Fibroblast of lung (primary cell): ENCODE results near the gene E2F1. TPM values are rescaled to one million over a fixed set of nuclear protein-coding genes. Genes with fewer than 3 reads are reported as not detected.

Experiments
- DNase-seq, 2 donors: peaks; one replicate each; pipeline versions ENCODE4 v3.0.0 to v3.0.0-alpha.2; 2010; ENCODE audit warnings: low read depth in 2 of 2
- H2AFZ ChIP-seq: 2 replicates; pipeline ENCODE4 v1.5.1; 2012; ENCODE audit warnings: low read length, control low read depth, inconsistent platforms
- H3K27ac ChIP-seq: 2 replicates; pipeline ENCODE4 v1.5.1; 2011; ENCODE audit warnings: low read length, control low read depth; ENCODE audit not compliant: insufficient read depth
- H3K27me3 ChIP-seq: 2 replicates; pipeline ENCODE4 v1.5.1; 2011; ENCODE audit warnings: mild to moderate bottlenecking, low read length; ENCODE audit not compliant: control insufficient read depth, insufficient read depth
- H3K36me3 ChIP-seq: 2 replicates; pipeline ENCODE4 v1.5.1; 2011; ENCODE audit warnings: low read length; ENCODE audit not compliant: control insufficient read depth, insufficient read depth
- H3K4me1 ChIP-seq: 2 replicates; pipeline ENCODE4 v1.5.1; 2011; ENCODE audit warnings: low read length; ENCODE audit not compliant: control insufficient read depth, insufficient read depth; ENCODE audit errors: extremely low read depth
- H3K4me2 ChIP-seq: 2 replicates; pipeline ENCODE4 v1.5.1; 2011; ENCODE audit warnings: low read length, control low read depth; ENCODE audit not compliant: insufficient read depth; ENCODE audit errors: extremely low read depth
- H3K4me3 ChIP-seq, 4 experiments: fragments of 200-600 bp in 1 of 4; sonication (generic) in 1 of 4; replicated peaks in 1 of 4; 2 replicates each; pipeline ENCODE4 v1.5.1; 2011 to 2016; ENCODE audit warnings: low read length in 4 of 4, low read depth in 3 of 4, mild to moderate bottlenecking in 3 of 4, control low read depth in 2 of 4, inconsistent platforms in 1 of 4, mixed read lengths in 1 of 4; ENCODE audit not compliant: insufficient read depth in 1 of 4; ENCODE audit errors: control extremely low read depth in 1 of 4
- H3K79me2 ChIP-seq: 2 replicates; pipeline ENCODE4 v1.5.1; 2012; ENCODE audit warnings: mild to moderate bottlenecking, low read length, inconsistent platforms; ENCODE audit not compliant: control insufficient read depth, insufficient read depth
- H3K9ac ChIP-seq: 2 replicates; pipeline ENCODE4 v1.5.1; 2011; ENCODE audit warnings: mild to moderate bottlenecking, low read length, control low read depth; ENCODE audit not compliant: insufficient read depth
- H3K9me3 ChIP-seq: 2 replicates; pipeline ENCODE4 v1.5.1; 2012; ENCODE audit warnings: low read depth, low read length; ENCODE audit not compliant: control insufficient read depth, insufficient read depth
- H4K20me1 ChIP-seq: 2 replicates; pipeline ENCODE4 v1.5.1; 2011; ENCODE audit warnings: low read length; ENCODE audit not compliant: control insufficient read depth, insufficient read depth; ENCODE audit errors: extremely low read depth
- CTCF ChIP-seq, 2 donors: IDR thresholded peaks in 1 of 2; conservative IDR thresholded peaks in 1 of 2; 1 replicate in 1 of 2; 2 replicates in 1 of 2; pipeline ENCODE4 v1.5.1; 2011 to 2012; ENCODE audit warnings: low read length in 2 of 2, control low read depth in 1 of 2, inconsistent platforms in 1 of 2, low read depth in 1 of 2, mild to moderate bottlenecking in 1 of 2
- EZH2 ChIP-seq: IDR thresholded peaks from 2 replicates; pipeline ENCODE4 v1.5.1; 2012; ENCODE audit warnings: low read length, control low read depth, mild to moderate bottlenecking; ENCODE audit errors: missing control alignments
- polyA plus RNA-seq, 2 donors: library from polyadenylated mRNA; depleted of rRNA in 1 of 2; stranded (reverse) in 1 of 2; unstranded in 1 of 2; fragments of >200 nt; gene quantifications; 2 replicates each; pipeline ENCODE4 v1.2.1, GENCODE V29; 2011 to 2012; ENCODE audit warnings: missing spikeins in 1 of 2
- total RNA-seq: library from RNA; depleted of rRNA; stranded (reverse); fragments of >200 nt; gene quantifications from 2 replicates; pipeline ENCODE4 v1.2.1, GENCODE V29; 2014

The E2F1 gene
- total and polyA plus RNA-seq, 2 donors (not counting 1 experiment from before 2014, with no cell fraction given), result 2.1 to 3.5 TPM

DNA sequence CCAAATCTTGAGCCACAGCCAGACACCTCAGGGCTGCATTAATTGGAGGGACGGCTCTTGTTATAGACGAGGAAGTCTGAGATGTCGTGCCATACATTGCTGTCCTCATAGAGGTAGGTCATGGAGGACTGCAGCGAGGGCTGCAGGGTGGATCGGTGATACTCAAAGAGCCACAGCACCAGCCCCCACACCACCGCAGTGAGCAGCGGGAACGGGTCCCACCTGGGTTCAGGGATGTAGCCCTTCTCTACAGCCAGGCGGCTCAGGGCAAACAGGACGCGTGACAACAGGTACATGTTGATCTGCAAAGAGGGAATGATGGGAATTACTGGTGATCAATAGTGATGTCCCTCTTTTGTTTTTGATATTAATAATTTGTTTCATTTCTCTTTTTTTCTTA is 21.5 kb upstream of the E2F1 start:
- Histone ChIP-seq H3K27me3 (no peaks in the 10 kb centered on the region), H3K36me3 (no peaks in the 10 kb centered on the region)

DNA sequence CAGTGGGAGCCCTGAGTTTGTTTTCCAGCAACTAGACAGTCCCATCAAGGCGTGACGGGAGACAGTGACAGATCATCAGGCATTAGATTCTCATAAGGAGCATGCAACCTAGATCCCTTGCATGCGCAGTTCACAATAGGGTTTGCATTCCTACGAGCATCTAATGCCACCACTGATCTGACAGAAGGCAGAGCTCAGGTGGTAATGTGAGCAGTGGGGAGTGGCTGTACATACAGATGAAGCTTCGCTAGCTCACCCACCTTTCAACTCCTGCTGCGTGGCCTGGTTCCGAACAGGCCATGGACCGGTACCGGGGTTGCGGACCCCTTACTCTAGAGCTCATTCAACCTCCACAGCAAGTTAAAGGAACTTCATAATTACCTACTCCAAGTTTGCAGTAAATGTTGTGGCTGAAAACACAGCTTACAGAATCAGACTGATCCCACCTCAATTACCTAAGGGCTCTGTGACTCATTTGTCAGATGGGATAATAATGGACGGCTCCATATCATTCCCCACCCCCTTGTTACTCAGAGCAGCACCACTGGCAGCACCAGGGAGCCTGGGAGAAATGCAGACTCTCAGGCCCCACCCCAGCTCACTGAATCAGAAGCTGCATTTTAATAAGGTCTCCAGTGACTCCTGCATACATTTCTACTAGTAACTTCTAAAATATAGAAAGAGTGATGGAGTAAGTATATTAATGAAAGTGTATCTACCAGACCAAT is 18.2 kb upstream of the E2F1 start:
- TF ChIP-seq CTCF (conservative IDR thresholded peaks at IDR 0.05 in 1 of 2, IDR thresholded peaks at IDR 0.05 in 1 of 2; ENCODE audit: low read depth in 1 of 2, low read length in 2 of 2) (no peak), EZH2 (no peak)
- no peaks in the 10 kb centered on the region for H3K9me3 ChIP-seq
- H3K4me2 ChIP-seq, result no peak overlapping the region
- no peak overlapping the region for H2AFZ ChIP-seq
- H4K20me1 ChIP-seq, result no peaks in the 10 kb centered on the region
- DNase-seq, result no peak
- no peak overlapping the region for H3K27ac ChIP-seq
- no peaks in the 10 kb centered on the region for H3K36me3 ChIP-seq
- H3K4me3 ChIP-seq, result no peak overlapping the region
- H3K27me3 ChIP-seq, result no peaks in the 10 kb centered on the region
- H3K79me2 ChIP-seq, result no peaks in the 10 kb centered on the region
- no peaks in the 10 kb centered on the region for H3K4me1 ChIP-seq
- H3K9ac ChIP-seq, result no peak overlapping the region

More for the DNA sequence above, 21.5 kb upstream of the E2F1 start:
- no peaks in the 10 kb centered on the region for H3K79me2 ChIP-seq
- no peak overlapping the region for H2AFZ ChIP-seq
- no peak overlapping the region for H3K27ac ChIP-seq
- no peak for TF ChIP-seq EZH2
- TF ChIP-seq CTCF (conservative IDR thresholded peaks at IDR 0.05 in 1 of 2, IDR thresholded peaks at IDR 0.05 in 1 of 2; ENCODE audit: low read depth in 1 of 2, low read length in 2 of 2), result no peak
- no peak overlapping the region for H3K9ac ChIP-seq
- no peak overlapping the region for H3K4me2 ChIP-seq
- no peaks in the 10 kb centered on the region for H3K9me3 ChIP-seq
- no peak for DNase-seq
- H3K4me3 ChIP-seq, result no peak overlapping the region
- no peaks in the 10 kb centered on the region for H4K20me1 ChIP-seq
- peaks cover 3% of the 10 kb centered on the region for H3K4me1 ChIP-seq

GRCh38 chr20:33703498-33704137 is 17.4 kb upstream of the E2F1 start:
- TF ChIP-seq EZH2 (no peak), CTCF (conservative IDR thresholded peaks at IDR 0.05 in 1 of 2, IDR thresholded peaks at IDR 0.05 in 1 of 2; ENCODE audit: low read depth in 1 of 2, low read length in 2 of 2) (no peak)
- no peaks in the 10 kb centered on the region for H3K9me3 ChIP-seq
- DNase-seq, result no peak

More at GRCh38 chr20:33703498-33704137, 17.4 kb upstream of the E2F1 start:
- Histone ChIP-seq H4K20me1 (no peaks in the 10 kb centered on the region), H3K27me3 (no peaks in the 10 kb centered on the region), H3K4me3 (no peak overlapping the region), H3K36me3 (no peaks in the 10 kb centered on the region), H3K79me2 (no peaks in the 10 kb centered on the region), H3K4me2 (no peak overlapping the region), H3K4me1 (no peaks in the 10 kb centered on the region), H3K27ac (no peak overlapping the region), H2AFZ (no peak overlapping the region), H3K9ac (no peak overlapping the region)
